Activated CD8-positive, alpha-beta memory T cell treated with anti-CD3 and anti-CD28 coated beads, Interleukin-2, amount 50 U/mL, for 48 hours (primary cell): ENCODE measurements around the gene PLA2G4E.

Experiments used
- DNase-seq: peaks from one replicate; pipeline ENCODE4 v3.0.0-alpha.2; 2020

The PLA2G4E gene

GRCh38 chr15:42016971-42017370 is 3.9 kb downstream of the PLA2G4E start:
- DNase-seq = no peak

- DNase-seq = no peak
Measured at GRCh38 chr15:42014406-42014805, 6.4 kb downstream of the PLA2G4E start.

- no peak for DNase-seq
Measured at GRCh38 chr15:42012928-42013482, 7.8 kb downstream of the PLA2G4E start.

DNA sequence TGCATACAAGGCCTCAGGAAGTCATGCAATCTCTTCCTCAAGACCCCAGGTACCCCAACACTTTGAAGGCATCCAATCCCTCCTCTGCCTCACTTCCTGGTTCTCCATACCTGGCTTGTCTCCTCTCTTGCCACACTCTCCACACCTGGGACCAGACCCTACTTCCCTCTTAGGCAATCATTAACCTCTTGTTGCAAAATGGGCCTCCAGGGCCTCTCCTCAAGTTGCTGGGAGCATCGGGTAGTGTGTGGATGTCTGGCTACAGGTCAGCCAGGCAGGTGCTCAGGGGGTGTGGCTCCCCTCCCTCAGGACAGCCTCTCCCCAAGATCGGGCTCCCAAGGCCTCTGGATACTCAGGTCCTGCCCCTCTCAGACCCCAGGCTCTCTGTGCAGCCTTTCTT is 8.6 kb downstream of the PLA2G4E start:
- no peak for DNase-seq

- no peak for DNase-seq
Measured at GRCh38 chr15:42011074-42011473, 9.8 kb downstream of the PLA2G4E start.

- no peak for DNase-seq
Measured at GRCh38 chr15:42010434-42010833, 10.4 kb downstream of the PLA2G4E start.

DNA sequence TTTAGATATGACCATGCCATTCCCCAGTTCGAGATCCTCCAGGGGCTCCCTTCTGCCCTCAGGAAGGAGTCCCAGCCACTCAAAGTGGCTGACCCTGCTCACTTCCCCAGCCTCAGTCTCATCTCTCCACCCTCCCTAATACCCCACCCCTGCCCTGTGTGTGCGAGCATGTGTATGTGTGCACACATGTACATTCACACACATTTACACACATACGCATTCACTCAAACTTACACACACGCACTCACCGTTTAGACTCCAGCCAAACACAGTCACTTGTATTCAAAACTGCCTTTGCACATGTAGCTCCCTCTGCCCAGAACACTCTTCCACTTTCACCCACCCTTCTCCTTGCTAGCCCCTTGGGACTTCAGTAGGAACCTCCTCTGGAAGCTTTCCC is 11.4 kb downstream of the PLA2G4E start:
- no peak for DNase-seq

DNA sequence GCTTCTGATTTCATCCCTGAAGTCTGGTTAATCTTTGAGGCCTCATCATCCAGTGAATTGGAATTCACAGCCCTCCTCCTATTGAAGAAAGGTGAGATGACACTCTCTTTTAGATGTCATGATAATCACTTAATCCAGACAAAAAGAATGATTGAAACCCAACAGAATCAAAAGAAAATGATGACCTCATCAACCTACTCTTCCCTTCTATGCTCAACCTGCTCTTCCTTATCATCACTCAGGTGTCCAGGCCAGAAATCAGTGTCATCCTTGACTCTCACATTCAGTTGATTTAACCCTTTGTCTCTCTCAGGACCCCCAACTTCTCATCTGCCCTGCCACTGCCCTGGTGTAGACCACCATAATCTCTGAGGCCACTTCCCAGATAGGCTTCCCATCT is 11.8 kb downstream of the PLA2G4E start:
- DNase-seq = no peak

GRCh38 chr15:42007386-42007785 is 13.5 kb downstream of the PLA2G4E start:
- DNase-seq = no peak

GRCh38 chr15:42002333-42002732 is 18.5 kb downstream of the PLA2G4E start:
- DNase-seq = no peak

GRCh38 chr15:42001236-42001635 is 19.6 kb downstream of the PLA2G4E start:
- no peak for DNase-seq

DNA sequence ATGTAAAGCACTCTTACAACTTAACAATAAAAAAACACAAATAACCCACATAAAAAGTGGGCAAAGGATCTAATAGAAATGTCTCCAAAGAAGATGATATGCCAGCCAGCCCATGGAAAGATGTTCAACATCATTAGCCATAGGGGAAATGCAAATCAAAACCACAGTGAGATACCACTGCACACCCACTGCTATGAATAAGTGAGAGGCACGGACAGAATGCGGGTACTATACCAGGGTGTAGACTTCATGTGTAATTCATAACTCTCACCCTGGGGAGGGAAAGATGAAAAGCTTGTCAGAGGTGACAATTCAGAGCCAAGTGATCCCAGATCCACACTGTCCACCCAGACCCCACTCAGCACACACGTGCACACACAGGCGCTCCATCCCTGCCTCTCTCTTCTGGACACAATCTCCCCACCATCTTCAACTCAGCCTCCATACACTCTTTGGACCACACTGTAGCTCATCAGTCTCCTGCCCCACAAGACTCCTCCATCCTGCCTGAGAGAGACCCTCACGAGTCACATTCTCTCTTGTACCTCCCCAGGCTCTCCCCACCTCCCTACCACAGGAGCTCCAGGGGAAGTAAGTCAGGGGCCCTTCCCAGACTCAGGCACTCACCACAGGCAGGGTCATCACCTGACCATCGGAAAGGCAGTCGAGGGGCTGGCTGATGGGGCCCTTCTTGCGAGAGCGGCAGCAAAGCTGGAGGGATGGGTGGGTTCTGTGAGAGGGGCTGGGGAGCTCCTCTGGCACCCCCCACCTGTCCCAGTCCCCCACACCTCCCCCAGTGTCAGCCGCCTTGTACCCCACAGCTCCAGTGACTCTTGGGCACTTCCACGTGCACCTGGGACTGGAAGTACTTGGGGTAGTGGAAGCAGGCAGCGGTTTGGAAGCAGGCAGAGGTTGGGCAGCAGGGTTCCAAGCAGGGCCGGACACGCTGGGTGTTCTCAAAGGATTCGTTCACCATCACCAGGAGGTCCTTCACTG is 21.3 kb downstream of the PLA2G4E start:
- DNase-seq = no peak

DNA sequence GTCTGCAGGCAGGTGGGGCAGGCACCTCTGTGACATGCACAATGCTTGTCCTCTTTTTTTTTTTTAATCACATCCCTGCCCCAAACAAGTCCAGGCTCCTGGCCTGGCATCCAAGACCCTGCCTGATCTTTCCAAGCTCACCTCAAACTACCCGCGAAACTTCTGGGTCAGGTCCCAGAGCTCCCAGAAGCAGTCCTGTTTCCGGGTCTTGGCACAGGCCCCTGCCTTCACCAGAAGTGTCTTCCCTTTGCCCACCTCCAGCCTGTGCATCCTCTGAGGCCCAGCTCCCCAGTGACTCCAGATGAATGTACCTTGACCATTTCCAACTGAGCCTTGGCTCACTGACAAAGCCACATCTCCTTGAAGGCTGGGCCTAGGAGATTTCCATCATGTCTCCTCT is 23.0 kb downstream of the PLA2G4E start:
- DNase-seq = no peak

- no peak for DNase-seq
Measured at GRCh38 chr15:41996921-41997592, 23.8 kb downstream of the PLA2G4E start.

DNA sequence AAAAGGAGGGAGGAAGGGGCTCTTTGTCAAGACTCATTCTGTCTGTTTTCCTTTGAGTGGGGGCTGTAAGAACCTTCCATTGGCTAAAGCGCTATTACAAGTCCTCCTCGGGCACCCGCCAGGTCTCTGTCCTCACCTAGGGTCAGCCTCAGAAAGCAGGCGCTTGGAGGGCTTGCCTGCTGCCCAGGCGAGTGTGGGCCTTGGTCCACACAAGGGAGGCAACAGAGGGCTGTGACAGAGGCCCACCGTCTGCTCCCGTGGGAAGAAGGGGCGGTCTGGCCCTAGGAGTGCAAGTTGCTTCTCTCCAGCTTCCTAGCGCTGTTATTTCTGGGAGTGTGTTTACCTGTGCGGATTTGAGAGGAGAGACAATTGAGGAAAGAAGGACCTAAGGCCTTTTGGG is 24.5 kb downstream of the PLA2G4E start:
- no peak for DNase-seq

DNA sequence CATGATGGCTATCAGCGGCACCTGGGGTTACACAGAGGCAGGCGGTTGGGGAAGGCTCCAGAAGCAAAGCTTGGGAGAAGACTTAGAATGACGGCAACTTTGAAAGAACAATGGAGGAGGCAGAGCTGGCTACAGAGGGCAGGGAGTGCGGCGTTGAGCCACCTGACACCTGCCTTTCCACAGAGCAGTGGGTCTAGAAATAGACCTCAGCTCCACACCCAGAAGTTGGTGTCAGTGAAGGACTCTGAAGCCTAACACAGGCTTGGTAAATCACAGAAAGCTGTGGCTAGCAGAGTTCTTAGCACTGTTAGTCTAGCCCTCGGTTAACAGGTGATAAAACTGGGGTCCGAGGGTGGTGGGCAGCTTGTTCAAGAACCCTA is 25.4 kb downstream of the PLA2G4E start:
- no peak for DNase-seq

- no peak for DNase-seq
Measured at GRCh38 chr15:41994772-41995475, 25.9 kb downstream of the PLA2G4E start.

- no peak for DNase-seq
Measured at GRCh38 chr15:41994171-41994650, 26.6 kb downstream of the PLA2G4E start.

GRCh38 chr15:41993472-41994170 is 27.2 kb downstream of the PLA2G4E start:
- no peak for DNase-seq

DNA sequence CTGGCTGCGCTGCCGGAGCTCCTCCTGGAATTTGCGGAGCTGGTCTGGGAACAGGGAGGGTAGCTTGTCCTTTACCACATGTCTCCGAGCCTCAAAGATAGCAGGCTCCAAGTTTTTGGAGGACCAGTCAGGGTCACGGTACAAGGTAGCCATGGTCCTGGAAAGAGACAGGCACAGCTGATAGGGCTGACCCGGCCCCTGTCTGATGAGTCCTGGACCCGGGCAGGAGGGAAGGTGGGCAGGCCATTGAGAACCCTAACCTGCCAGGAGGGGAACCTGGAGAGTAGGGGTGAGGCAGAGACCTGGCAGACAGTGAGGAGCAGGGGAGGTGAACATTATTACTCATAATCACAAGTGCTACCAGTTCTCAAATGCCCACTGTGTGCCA is 28.0 kb downstream of the PLA2G4E start:
- DNase-seq = no peak

DNA sequence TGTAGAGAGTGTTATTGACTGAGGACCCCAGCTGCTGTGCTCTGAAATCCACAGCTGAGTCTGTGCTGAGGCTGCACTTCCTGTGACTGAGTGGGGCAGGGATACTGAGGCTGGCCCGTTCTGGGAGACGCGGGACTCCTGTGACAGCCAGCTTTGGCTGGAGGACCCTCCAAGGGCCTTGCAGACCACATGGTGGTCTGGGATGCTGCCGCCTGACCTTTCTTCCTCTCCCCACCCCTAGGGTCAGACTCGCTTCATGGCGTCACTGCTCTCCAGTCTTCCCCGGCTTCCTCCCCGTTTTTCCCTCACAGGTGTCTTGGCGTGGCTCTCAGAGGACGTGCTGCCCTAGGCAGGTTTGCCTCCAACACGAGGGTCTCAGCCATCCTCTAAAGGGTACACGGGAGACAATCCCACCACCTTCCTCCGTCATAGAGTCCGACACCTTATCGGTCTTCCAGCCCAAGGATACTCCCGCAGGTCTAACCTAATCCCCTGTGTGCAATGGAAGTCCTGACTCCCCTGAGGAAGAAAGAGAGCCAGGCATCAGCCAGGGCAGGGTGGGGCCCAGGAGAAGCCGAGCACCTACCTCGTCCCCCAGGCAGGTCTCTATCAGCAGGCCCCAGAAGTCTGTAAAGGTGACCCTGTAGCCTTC is 28.6 kb downstream of the PLA2G4E start:
- no peak for DNase-seq

GRCh38 chr15:41990691-41991090 is 30.2 kb downstream of the PLA2G4E start:
- no peak for DNase-seq
